ENCODE data around the gene CYFIP2.

CYFIP2 gene

DNA sequence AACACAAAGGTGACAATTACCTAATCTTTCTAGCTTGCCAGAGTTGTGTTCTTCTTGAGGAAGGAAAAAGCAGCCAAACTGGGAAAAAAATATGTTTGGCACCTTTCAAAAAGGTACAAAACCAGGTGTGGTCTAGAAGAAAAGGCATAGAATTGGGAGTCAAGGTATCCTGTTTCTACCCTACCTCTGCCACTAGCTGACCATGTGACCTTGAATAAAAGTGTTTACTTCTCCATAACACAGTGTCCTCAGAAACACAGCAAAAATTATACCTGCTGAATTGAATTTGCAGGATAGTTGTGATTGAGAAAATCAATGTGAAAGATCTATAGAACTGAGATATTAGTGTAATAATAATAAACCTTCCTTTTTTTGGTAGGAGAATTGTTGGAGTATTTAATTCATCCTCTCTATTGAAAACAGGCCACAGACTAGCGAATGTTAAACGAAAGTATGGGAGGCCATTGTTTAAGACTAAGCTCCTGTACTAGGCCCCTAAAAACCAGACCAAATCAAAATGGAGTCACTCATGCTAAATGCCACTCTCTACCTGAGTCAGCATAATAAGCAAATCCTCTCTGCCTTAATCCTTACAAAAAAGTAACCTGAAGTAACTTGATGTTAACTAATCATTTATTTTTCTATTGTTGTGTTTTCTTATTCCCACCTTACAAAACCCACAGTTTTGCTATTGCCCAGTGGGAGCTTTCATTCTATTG is 12.6 kb downstream of the CYFIP2 start:
- no peak for TF ChIP-seq TAF1 (IDR thresholded peaks at IDR 0.05; ENCODE audit: borderline replicate concordance, low read depth, low read length)
- TF ChIP-seq POLR2AphosphoS5 (IDR thresholded peaks at IDR 0.05; ENCODE audit: low read depth, low read length) = no peak
- TF ChIP-seq POLR2A (IDR thresholded peaks at IDR 0.05; ENCODE audit: low read depth, low read length) = no peak
- FAIRE-seq (peak; percentile 50), DNase-seq (ENCODE audit: insufficient read length) (no peak)

DNA sequence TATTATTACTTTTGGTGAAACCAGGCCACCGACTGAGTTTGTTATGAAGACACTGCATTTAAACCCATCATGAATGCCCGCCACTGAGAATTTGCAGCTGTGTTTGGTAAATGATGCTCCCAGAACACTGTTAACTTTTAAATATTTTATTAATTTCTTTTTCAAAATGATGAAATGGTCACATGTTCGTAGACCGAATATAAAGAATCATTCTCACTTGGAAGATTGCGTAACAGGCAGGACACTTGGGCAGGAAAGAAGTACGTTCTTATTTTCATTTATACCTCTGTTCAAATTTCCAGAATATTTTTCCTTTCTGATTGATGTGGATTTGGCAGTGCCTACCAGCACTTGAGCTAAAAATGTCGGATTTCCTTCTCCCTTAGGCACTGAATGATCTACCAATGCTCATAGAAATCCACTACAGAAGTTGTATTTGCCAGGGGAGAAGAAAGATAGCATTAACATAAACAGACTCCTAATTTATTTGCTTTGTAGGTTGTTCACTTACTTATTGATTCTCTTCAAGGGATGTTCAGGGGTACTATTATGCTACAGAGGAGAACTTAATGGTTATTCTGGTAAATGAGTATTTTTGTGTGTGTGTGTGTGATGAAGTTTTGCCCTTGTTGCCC is 13.8 kb downstream of the CYFIP2 start:
- FAIRE-seq (no peak), DNase-seq (ENCODE audit: insufficient read length) (no peak)
- TF ChIP-seq TAF1 (IDR thresholded peaks at IDR 0.05; ENCODE audit: borderline replicate concordance, low read depth, low read length) (no peak), POLR2AphosphoS5 (IDR thresholded peaks at IDR 0.05; ENCODE audit: low read depth, low read length) (no peak), POLR2A (IDR thresholded peaks at IDR 0.05; ENCODE audit: low read depth, low read length) (no peak)

DNA sequence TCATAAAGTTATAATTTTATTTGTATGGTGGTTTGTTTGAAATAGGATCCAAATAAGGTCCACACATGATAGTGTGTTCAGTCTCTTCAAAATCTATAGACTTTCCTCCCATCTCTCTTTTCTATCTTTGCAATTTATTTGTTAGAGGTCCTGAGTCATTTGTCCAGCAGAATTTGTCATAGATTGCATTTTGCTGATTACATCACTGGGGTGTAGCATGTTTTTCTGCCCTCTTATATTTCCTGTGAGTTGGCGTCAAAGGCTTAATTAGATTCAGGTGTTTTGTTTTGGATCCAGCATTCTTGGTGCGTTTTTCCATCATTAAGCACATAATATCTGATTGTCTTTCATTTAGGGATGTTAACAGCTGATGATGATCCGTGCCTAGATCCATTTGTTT is 15.0 kb downstream of the CYFIP2 start:
- FAIRE-seq (no peak), DNase-seq (ENCODE audit: insufficient read length) (no peak)
- no peak for TF ChIP-seq POLR2A (IDR thresholded peaks at IDR 0.05; ENCODE audit: low read depth, low read length)
- no peak for TF ChIP-seq TAF1 (IDR thresholded peaks at IDR 0.05; ENCODE audit: borderline replicate concordance, low read depth, low read length)
- TF ChIP-seq POLR2AphosphoS5 (IDR thresholded peaks at IDR 0.05; ENCODE audit: low read depth, low read length) = no peak

- FAIRE-seq (peak; percentile 65), DNase-seq (ENCODE audit: insufficient read length) (no peak)
- no peak for TF ChIP-seq POLR2AphosphoS5 (IDR thresholded peaks at IDR 0.05; ENCODE audit: low read depth, low read length)
- TF ChIP-seq TAF1 (IDR thresholded peaks at IDR 0.05; ENCODE audit: borderline replicate concordance, low read depth, low read length) = no peak
- no peak for TF ChIP-seq POLR2A (IDR thresholded peaks at IDR 0.05; ENCODE audit: low read depth, low read length)
These were observed 16.2 kb downstream of the CYFIP2 start for GRCh38 chr5:157282150-157282549.

DNA sequence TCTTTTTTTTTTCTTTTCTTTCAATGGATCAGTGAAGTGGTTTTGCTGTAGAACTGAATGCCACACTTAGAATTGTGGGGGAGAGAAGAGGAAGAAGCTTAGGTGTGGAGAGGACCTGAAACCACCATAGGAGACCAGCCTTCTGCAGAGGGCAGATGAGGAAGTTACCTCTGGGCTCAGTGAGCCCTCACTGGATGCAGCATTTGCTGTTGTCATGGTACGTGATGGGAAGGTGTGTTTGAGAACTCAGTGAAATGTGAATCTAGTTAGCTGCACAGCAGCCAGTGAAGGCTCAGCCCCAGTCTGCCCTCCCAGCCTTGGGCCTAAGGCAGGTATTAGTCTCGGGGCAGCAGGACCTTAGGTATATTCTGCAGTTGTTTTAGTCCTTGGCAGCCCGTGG is 17.5 kb downstream of the CYFIP2 start:
- FAIRE-seq (peak; percentile 95), DNase-seq (ENCODE audit: insufficient read length) (no peak)
- TF ChIP-seq POLR2A (IDR thresholded peaks at IDR 0.05; ENCODE audit: low read depth, low read length) (no peak), TAF1 (IDR thresholded peaks at IDR 0.05; ENCODE audit: borderline replicate concordance, low read depth, low read length) (no peak), POLR2AphosphoS5 (IDR thresholded peaks at IDR 0.05; ENCODE audit: low read depth, low read length) (no peak)

- no peak for TF ChIP-seq POLR2AphosphoS5 (IDR thresholded peaks at IDR 0.05; ENCODE audit: low read depth, low read length)
- TF ChIP-seq POLR2A (IDR thresholded peaks at IDR 0.05; ENCODE audit: low read depth, low read length) = no peak
- no peak for TF ChIP-seq TAF1 (IDR thresholded peaks at IDR 0.05; ENCODE audit: borderline replicate concordance, low read depth, low read length)
- FAIRE-seq (no peak), DNase-seq (ENCODE audit: insufficient read length) (no peak)
These were observed 18.7 kb downstream of the CYFIP2 start for GRCh38 chr5:157284458-157285212.

DNA sequence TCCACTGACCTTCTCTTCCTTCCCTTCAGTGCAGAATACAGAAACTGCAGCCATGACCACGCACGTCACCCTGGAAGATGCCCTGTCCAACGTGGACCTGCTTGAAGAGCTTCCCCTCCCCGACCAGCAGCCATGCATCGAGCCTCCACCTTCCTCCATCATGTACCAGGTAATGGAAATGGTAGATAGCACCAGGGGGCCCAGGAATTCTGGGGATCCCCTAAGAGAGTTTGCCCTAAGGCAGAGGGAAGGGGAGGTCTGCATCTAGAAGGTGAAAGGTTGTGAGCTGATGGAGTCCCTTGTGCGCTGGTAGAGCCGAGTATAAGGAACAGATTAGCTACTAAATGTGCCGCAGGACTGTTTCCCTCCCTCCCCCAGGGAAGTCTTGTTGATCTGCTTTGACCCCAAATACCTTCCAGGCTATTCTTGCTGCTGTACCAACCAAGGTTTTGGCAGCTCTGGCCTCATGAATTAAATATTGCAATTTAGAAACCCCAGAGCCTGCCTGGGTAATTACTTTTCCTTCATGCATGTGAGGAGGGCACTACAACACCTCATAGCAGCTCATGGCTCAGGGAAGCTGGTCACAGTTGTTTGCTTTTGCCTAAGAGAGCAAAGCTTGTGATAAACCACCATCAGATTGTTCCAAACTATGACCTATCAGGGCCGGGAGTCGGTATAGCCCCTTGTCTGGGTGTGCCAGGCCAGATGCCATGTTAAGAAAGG is 19.6 kb downstream of the CYFIP2 start:
- DNase-seq (ENCODE audit: insufficient read length) = no peak
- TF ChIP-seq POLR2A (IDR thresholded peaks at IDR 0.05; ENCODE audit: low read depth, low read length) (no peak), POLR2AphosphoS5 (IDR thresholded peaks at IDR 0.05; ENCODE audit: low read depth, low read length) (no peak)
- no peak for FAIRE-seq

DNA sequence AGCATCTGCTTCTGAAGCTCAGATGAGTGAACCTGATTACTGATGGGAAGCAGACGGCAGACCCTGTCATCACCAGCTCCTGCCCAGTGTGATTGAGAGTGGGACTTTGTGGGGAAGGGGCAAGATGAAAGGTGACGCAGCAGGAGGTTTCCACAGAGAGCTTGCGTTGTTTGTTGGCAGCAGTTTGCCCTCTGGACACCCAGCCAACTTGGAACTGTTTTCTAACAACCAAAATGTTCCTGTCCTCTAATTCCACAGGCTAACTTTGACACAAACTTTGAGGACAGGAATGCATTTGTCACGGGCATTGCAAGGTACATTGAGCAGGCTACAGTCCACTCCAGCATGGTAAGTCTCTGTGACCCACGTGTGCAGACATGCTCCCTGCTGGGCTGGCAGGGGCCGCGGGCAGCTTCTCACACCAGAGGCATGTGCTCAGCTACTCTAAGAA is 20.9 kb downstream of the CYFIP2 start:
- FAIRE-seq (no peak), DNase-seq (ENCODE audit: insufficient read length) (no peak)
- TF ChIP-seq TAF1 (IDR thresholded peaks at IDR 0.05; ENCODE audit: borderline replicate concordance, low read depth, low read length) (no peak), POLR2AphosphoS5 (IDR thresholded peaks at IDR 0.05; ENCODE audit: low read depth, low read length) (no peak), POLR2A (IDR thresholded peaks at IDR 0.05; ENCODE audit: low read depth, low read length) (no peak)

DNA sequence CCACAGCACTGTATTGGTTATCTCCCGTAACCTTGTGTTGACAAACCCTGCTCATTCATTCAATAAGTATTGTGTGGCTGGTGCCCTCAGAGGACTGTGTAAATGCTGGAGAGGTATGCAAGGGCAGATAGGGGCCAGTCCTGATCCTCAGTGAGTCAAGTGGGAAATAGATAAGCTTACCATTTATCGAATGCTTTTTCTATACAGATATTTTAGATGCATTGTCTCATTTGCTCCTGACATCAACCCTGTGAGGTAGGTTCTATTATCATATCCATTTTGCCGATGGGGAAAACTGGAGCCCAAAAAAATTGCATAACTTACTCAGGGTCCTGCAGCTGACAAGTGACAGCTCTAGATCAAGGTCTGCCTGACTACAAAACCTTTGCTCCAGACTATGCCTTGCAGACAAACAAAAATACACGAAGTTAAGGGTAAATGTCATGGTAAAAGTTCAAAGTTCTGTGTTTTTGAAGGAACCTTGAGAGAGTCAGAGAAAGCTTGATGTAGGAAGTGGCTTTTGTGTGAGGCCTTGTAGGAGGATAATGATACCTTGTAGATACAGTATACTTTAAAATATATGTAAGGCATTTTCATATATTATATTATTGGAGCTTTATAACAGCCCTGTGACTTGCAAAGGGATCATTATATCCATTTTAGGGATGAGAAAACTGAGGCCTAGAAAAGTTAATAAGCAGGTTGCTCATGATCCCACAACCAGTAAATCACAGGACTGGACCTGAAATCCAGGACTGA is 22.7 kb downstream of the CYFIP2 start:
- peak; percentile 27 for FAIRE-seq
- no peak for DNase-seq (ENCODE audit: insufficient read length)
- TF ChIP-seq TAF1 (IDR thresholded peaks at IDR 0.05; ENCODE audit: borderline replicate concordance, low read depth, low read length) = no peak
- no peak for TF ChIP-seq POLR2AphosphoS5 (IDR thresholded peaks at IDR 0.05; ENCODE audit: low read depth, low read length)
- no peak for TF ChIP-seq POLR2A (IDR thresholded peaks at IDR 0.05; ENCODE audit: low read depth, low read length)

- TF ChIP-seq POLR2A (IDR thresholded peaks at IDR 0.05; ENCODE audit: low read depth, low read length) (no peak), TAF1 (IDR thresholded peaks at IDR 0.05; ENCODE audit: borderline replicate concordance, low read depth, low read length) (no peak), POLR2AphosphoS5 (IDR thresholded peaks at IDR 0.05; ENCODE audit: low read depth, low read length) (no peak)
- FAIRE-seq = no peak
- DNase-seq (ENCODE audit: insufficient read length) = no peak
These were observed 23.4 kb downstream of the CYFIP2 start for GRCh38 chr5:157289164-157289819.
